ENCODE results near the gene PAXX. TPM values are rescaled to one million over a fixed set of nuclear protein-coding genes. Genes with fewer than 3 reads are reported as not detected.

The PAXX gene
- total RNA-seq, 4 donors from 2014 or later = 22.0 to 37.0 (median 31.6) TPM

GRCh38 chr9:137019891-137020683 is 27.9 kb downstream of the PAXX start:
- ATAC-seq (ENCODE audit: low FRiP score) (no peak), DNase-seq (ENCODE audit: low spot score) (no peak)
- no peak for TF ChIP-seq CTCF (IDR thresholded peaks at IDR 0.05)

- no peak for TF ChIP-seq CTCF (IDR thresholded peaks at IDR 0.05)
- DNase-seq (ENCODE audit: low spot score) = no peak
- no peak for ATAC-seq (ENCODE audit: low FRiP score)
Observed at GRCh38 chr9:137020771-137021567, 28.7 kb downstream of the PAXX start.

GRCh38 chr9:137021568-137021978 is 29.4 kb downstream of the PAXX start:
- ATAC-seq (ENCODE audit: low FRiP score) (no peak), DNase-seq (ENCODE audit: low spot score) (no peak)
- TF ChIP-seq CTCF (IDR thresholded peaks at IDR 0.05) = no peak

GRCh38 chr9:137021979-137022661 is 29.9 kb downstream of the PAXX start:
- DNase-seq (ENCODE audit: low spot score) (no peak), ATAC-seq (ENCODE audit: low FRiP score) (no peak)

GRCh38 chr9:137022662-137023008 is 30.4 kb downstream of the PAXX start:
- DNase-seq (ENCODE audit: low spot score) (no peak), ATAC-seq (ENCODE audit: low FRiP score) (no peak)
- TF ChIP-seq CTCF (IDR thresholded peaks at IDR 0.05) = no peak

More at GRCh38 chr9:137021979-137022661, 29.9 kb downstream of the PAXX start:
- TF ChIP-seq CTCF (IDR thresholded peaks at IDR 0.05) = no peak

- no peak for TF ChIP-seq CTCF (IDR thresholded peaks at IDR 0.05)
- no peak for DNase-seq (ENCODE audit: low spot score)
- no peak for ATAC-seq (ENCODE audit: low FRiP score)
Observed at GRCh38 chr9:137023157-137023556, 30.9 kb downstream of the PAXX start.
